HEK293T (cell line): ENCODE data around the gene TLX3.

Experiments
- ARNT ChIP-seq: fragments of 450-650 bp; IDR thresholded peaks from 2 replicates; pipeline ENCODE4 v1.6.1; 2017; ENCODE audit warnings: mild to moderate bottlenecking
- BHLHE40 ChIP-seq: fragments of 450-650 bp; IDR thresholded peaks from 2 replicates; pipeline ENCODE4 v1.6.1; 2016; ENCODE audit warnings: mild to moderate bottlenecking, moderate library complexity, borderline replicate concordance
- CTBP1 ChIP-seq: fragments of 450-650 bp; IDR thresholded peaks from 2 replicates; pipeline ENCODE4 v1.6.1; 2016; ENCODE audit warnings: borderline replicate concordance
- ELF4 ChIP-seq: fragments of 450-650 bp; IDR thresholded peaks from 2 replicates; pipeline ENCODE4 v1.6.1; 2017; ENCODE audit warnings: antibody characterized with exemption
- FOXA1 ChIP-seq: fragments of 450-650 bp; IDR thresholded peaks from 2 replicates; pipeline ENCODE4 v1.6.1; 2016; ENCODE audit warnings: mild to moderate bottlenecking
- FOXK2 ChIP-seq: fragments of 450-650 bp; IDR thresholded peaks from 2 replicates; pipeline ENCODE4 v1.6.1; 2016; ENCODE audit warnings: mild to moderate bottlenecking
- FOXM1 ChIP-seq: fragments of 450-650 bp; IDR thresholded peaks from 2 replicates; pipeline ENCODE4 v1.6.1; 2017; ENCODE audit warnings: mild to moderate bottlenecking, borderline replicate concordance
- LEF1 ChIP-seq: fragments of 450-650 bp; IDR thresholded peaks from 2 replicates; pipeline ENCODE4 v1.6.1; 2017; ENCODE audit warnings: mild to moderate bottlenecking, borderline replicate concordance
- SP1 ChIP-seq: fragments of 450-650 bp; IDR thresholded peaks from 2 replicates; pipeline ENCODE4 v1.6.1; 2017
- SUZ12 ChIP-seq: fragments of 450-650 bp; IDR thresholded peaks from 2 replicates; pipeline ENCODE4 v1.6.1; 2016; ENCODE audit warnings: mild to moderate bottlenecking
- TARDBP ChIP-seq: fragments of 450-650 bp; IDR thresholded peaks from 2 replicates; pipeline ENCODE4 v1.6.1; 2016
- ZNF384 ChIP-seq: fragments of 450-650 bp; IDR thresholded peaks from 2 replicates; pipeline ENCODE4 v1.6.1; 2016

DNA sequence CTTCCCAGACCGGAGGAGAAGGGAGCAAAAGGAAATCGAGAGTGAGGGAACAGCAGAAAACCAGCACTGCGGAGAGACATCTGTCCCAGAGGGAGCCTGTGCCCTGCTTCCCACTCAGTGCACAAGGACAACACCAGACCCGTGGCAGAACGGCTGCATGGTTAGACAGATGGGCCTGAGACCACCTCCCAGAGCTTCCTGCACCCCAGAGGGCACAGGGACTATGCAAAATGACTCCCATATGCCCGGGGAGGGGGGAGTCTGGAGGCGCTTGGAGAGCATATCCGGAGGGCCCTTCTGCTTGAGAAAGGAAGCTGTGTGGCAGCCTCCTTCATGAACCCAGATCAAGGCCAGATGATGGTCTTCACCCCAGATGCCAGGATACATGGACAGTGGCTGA, 26.6 kb downstream of the TLX3 start:
- TF ChIP-seq TARDBP: no peak
- TF ChIP-seq LEF1: no peak
- no peak for TF ChIP-seq SP1
- no peak for TF ChIP-seq FOXM1
- TF ChIP-seq ELF4: no peak
- TF ChIP-seq SUZ12: no peak
- TF ChIP-seq FOXK2: no peak
- TF ChIP-seq ARNT: no peak
- no peak for TF ChIP-seq ZNF384
- TF ChIP-seq FOXA1: no peak
- no peak for TF ChIP-seq CTBP1
- no peak for TF ChIP-seq BHLHE40
